Measurements from ENCODE around the gene CCT4.

DNA sequence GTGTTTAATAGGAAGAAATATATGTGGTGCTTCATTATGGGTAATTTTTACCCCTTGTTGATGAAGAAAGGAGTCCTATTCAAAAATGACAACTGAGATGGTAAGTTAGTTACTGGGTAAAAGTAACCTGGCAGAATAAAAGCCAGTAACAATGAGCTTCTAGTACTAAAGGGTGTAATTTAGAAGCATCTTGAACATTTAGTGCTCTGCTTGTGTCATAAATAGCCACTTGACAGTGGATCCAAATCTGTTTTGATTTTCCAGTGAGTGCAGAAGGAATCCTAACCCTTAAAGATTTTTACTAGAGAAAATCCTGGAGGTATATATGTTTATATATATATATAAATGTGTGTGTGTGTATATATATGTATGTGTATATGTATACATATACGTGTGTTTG, 32.1 kb upstream of the CCT4 start:
- TF ChIP-seq, protein P1, sequence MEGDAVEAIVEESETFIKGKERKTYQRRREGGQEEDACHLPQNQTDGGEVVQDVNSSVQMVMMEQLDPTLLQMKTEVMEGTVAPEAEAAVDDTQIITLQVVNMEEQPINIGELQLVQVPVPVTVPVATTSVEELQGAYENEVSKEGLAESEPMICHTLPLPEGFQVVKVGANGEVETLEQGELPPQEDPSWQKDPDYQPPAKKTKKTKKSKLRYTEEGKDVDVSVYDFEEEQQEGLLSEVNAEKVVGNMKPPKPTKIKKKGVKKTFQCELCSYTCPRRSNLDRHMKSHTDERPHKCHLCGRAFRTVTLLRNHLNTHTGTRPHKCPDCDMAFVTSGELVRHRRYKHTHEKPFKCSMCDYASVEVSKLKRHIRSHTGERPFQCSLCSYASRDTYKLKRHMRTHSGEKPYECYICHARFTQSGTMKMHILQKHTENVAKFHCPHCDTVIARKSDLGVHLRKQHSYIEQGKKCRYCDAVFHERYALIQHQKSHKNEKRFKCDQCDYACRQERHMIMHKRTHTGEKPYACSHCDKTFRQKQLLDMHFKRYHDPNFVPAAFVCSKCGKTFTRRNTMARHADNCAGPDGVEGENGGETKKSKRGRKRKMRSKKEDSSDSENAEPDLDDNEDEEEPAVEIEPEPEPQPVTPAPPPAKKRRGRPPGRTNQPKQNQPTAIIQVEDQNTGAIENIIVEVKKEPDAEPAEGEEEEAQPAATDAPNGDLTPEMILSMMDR (IDR thresholded peaks at IDR 0.05), result no peak
- TF ChIP-seq POLR2A (IDR thresholded peaks at IDR 0.05) (no peak), POLR2AphosphoS5 (IDR thresholded peaks at IDR 0.05) (no peak)

Measured in gastroesophageal sphincter (tissue), 3 donors.